ENCODE data around the gene NR5A2.
"Not testable (repeated sequence)": the region's sequence is repeated elsewhere in the genome, so short reads cannot be mapped to it uniquely, and the experiment has no call there.

NR5A2 gene

DNA sequence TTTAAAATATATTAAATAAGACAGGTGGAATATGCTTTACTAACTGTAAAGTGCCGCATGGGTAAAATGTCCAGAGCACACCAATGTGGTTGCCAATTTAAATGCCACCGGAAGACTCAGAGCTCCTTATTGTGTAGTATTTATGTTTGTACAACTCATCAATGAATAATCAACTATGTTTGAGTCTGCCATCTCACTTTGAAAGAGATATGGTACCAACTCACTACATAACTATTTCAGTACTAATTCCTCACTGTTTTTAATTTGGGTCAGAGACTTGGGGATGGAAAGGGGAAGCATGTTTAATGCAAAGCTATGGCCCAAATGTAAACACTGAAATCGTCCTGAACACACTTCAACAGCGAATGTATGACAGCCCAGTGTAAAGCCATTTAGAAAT is 144.8 kb downstream of the NR5A2 start:
- DNase-seq: no peak

DNA sequence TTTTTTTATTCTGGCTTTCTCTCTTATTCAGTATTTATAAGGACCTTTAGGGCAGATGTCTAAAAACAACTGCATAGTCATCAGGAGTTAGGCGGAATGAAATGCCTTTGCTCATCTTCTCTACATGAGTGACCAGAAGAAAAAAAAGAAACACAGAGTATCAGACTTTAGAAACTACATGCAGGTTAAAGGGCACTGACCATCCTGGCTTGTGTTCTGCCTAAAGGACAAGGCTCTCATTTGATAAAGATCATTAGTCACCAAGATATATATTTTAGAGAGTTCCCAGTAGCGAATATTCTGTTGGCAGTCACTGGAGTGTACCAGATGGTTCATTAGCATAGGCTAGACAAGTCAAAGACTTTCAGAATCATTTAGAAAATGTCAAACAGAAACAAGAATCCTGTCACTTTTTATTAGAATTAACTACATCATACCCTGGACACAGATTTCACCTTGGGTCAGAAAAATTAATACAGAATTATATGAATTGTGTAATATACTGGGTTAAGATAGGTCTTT is 145.6 kb downstream of the NR5A2 start:
- DNase-seq: no peak

DNA sequence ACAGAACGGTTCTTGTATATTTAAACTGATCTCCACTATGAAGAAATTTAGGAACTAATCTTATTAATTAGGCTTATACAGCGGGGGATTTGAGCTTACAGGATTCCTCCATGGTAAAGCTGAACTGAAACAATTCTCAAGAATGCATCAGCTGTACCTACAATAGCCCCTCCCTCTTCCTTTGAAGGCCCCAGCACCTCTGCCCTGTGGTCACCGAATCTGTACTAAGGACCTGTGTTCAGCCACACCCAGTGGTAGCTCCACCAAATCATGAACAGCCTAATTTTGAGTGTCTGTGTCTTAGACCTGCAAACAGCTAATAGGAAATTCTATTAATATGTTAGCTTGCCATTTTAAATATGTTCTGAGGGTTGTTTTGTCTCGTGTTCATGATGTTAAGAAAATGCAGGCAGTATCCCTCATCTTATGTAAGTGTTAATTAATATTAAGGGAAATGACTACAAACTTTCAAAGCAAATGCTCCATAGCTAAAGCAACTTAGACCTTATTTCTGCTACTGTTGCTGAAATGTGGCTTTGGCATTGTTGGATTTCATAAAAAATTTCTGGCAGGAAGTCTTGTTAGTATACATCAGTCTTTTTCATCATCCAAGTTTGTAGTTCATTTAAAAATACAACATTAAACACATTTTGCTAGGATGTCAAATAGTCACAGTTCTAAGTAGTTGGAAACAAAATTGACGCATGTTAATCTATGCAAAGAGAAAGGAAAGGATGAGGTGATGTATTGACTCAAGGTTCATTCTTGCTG is 147.2 kb downstream of the NR5A2 start:
- no peak for DNase-seq

DNA sequence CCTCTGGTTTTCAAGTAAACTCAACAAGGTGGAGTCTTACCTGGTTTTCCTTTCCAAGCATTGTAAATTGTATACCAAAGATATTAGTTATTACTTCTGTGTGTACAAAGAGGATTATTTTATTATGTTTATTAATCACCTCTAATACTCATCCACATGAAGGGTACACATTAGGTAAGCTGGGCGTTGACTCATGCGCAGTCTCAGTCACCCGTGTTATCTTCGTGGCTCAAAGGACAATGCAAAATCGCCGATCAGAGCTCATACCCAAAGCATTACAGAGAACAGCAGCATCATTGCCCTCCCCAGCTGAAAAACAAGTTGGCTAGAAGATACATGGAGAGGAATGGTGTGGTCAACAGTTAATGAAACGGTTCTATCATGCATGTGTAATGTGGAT is 148.7 kb downstream of the NR5A2 start:
- DNase-seq: no peak

DNA sequence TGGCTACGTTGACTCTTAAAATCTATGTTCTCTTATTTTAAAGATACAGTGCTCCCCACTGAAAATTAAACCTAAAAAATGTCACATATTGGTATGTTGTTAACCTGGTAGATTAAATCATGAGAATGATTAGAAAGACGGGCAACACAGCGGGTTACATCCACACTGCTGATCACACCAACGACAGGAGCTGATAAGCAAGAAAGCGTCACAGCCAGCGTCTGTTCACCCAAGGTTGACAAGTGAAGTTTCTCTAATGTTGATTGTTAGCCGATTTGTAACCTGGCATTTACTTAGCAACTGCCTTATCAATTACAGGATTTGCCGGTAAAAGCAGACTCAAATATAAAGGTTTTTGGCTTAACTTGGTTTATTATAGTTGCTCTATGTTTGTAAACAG is 149.3 kb downstream of the NR5A2 start:
- DNase-seq: no peak

DNA sequence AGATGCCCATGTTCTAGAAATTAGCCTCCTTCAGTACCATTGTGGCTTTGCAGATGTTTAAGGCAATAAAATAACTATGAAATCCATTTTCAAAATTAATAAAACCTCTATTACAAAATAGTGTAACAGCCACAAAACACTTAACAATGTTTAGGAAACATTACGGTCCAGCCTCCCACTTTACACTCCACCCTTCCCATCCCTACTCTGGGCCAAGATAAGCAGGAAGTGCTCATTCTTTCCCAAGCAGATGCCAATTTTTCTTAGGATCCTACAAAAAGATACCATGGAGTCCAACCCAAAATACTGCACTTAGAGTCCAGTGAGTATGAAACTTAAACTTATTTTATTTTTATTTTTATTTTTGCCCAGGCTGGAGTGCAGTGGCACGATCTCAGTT is 150.8 kb downstream of the NR5A2 start:
- DNase-seq: no peak

DNA sequence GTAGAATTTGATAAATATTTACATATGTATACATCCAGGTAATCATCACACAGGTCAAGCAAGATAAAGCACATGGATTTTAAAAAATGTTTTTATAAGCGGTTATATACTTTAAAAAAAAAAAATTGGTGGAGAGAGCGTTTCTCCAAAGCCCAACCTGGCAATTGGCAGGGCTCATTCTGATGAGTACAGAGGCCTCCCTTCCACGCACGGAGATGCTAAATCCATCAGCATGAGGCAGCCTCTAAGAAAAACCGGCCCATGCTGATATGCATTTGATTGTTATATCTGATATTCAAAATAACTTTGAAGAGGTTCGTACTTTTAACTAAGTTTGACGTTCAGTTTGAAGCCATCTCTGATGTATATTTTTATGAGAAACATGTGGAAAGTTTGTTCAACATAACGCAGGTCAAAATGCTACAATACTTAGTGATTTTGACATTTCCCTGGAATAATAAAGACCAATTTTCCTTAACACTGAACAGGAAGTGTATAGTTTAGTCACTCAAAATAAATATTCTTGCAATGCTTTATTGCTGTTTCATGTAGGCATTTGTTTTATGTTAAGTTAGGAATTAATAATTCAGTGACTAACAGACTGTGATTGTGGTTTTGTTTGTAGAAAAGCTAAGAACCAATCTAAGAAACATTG is 151.7 kb downstream of the NR5A2 start:
- no peak for DNase-seq

DNA sequence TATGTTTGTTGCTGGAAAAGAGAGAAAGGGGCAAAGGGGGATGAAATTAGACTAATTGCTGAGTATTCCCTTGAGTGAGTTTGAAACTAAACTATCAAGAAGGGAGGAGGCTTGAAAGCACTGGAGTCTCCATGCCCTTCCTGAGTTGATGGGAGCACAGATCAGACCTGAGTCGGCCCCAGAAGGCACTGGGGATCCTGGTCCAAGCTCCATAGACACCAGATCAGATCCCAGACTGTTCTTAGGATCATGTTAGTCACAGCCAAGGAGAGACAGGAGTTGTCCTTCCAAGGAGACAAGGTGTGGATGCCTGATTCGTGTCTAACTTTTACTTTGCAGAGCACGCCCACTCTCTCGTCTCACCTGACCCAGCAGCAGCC is 152.3 kb downstream of the NR5A2 start:
- no peak for DNase-seq

DNA sequence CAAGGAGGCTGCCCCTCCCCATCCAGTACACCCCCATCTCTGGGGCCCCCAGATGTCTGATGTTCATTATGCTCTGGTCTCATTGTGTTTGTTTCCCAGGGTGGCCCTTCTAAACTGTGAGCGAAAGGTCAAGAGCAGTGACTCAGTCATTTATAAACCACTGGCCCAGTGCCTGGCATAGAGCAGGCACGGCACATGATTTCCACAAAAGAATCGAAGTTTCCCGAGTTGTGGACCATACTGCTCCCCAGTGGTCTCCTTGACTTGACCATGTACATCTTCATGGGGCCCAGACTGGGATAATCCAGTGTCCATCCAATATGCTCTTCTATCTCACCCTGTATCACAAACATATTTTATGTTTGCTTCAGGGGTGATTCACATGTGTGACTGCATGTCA is 153.3 kb downstream of the NR5A2 start:
- DNase-seq: no peak

DNA sequence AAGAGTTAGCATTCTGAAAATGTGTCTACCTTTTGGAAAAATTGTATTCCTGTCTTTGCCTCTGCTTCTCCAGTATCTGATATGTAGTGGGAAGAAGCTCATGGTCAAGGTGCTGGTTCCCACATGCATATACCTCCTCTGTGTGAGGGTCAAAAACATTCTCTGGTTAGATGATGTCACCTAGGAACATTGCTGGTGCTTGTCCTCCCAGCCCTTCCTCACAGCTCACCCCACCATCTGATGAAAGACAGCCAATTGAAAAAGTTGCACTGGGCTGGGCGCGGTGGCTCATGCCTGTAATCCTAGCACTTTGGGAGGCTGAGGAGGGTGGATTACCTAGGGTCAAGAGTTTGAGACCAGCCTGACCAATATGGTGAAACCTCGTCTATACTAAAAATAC is 154.4 kb downstream of the NR5A2 start:
- DNase-seq: no peak

DNA sequence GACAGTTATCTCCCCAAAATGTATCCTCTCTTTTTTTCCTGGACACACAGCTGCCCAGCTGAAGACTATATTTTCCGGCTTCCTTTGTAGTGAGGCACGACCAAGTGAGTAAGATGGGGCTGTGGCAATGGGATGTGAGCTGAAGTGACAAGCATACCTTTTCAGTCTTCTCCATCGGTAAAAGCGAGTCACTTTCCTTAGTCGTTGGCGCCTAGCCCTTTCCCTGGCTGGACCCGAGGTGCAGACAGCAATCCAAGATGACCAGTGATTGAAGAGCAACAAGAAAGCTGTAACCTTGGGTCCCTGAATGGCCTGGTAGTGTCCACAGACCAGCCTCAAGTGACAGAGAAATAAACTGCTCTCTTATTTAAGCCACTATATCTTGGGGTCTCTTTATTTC is 155.2 kb downstream of the NR5A2 start:
- DNase-seq: no peak

DNA sequence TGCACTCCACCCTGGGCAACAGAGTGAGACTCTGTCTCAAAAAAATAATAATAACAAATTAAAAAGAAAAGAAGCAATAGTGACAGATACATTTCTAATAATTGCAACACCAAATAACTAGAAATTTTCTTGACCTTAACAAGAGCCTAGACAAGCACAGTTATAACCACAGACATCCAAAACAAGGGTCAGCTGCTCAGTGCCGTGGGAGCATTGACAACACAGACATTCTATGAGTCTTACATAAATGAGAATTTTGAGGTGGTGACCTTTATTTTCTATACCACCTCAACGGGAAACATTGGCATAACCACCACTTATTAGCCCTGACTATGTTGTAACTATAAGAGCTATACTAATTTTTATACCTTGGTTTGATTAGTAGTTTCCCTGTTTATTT is 156.1 kb downstream of the NR5A2 start:
- no peak for DNase-seq

DNA sequence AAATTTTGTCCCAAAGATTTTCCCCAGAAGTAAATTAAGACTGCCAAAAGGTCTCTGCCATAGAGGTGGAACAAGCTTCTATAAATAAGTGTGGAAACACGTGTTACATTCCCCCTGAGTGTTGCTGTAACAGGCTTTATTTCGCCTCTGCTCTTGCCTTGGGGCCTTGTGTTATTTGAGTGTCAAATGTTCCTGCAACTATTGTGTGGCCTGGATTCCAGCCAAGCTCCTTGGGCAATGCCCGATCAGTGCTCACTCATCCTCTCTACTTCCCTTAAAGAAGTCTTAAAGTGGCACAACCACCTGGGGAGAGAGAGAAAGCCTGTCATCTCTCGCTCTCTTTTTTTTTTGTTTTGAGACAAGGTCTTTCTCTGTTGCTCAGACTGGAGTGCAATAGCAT is 156.7 kb downstream of the NR5A2 start:
- DNase-seq: peak; percentile 3

DNA sequence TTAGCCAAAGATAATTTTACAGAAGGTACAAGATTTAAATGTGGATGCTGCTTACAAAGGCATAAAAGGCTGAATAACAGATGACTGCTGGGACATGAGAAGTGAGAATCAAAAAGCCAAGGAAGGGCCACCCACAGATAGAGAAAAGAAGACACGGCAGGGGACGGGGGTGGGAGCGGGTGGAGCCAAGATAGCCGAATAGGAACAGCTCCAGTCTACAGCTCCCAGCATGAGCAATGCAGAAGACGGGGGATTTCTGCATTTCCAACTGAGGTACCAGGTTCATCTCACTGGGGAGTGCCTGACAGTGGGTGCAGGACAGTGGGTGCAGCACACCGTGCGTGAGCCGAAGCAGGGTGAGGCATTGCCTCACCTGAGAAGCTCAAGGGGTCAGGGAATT is 157.7 kb downstream of the NR5A2 start:
- not testable (repeated sequence) for DNase-seq

DNA sequence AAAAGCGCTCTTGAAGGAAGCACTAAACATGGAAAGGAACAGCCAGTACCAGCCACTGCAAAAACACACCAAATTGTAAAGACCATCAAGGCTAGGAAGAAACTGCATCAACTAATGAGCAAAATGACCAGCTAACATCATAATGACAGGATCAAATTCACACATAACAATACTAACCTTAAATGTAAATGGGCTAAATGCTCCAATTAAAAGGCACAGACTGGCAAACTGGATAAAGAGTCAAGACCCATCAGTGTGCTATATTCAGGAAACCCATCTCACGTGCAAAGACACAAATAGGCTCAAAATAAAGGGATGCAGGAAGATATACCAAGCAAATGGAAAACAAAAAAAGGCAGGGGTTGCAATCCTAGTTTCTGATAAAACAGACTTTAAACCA is 159.8 kb downstream of the NR5A2 start:
- DNase-seq: not testable (repeated sequence)

DNA sequence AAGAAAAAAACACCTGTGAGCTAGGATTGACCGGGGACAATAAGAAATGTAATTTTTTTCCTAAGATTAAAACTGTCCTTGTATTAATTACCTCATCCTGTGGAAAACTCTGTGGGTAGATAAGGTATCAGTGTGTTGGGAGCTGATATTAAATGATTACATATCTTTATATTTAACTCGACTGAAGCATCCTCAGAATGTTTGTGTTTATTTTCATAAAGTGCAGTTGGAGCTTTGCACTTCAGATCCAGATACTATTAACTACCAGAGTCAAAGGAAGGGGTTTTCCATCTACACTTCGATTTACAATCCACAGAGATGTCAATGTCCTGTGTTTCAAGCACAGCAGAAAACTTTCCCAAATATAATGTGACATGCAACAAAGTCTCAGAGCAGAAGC is 164.5 kb downstream of the NR5A2 start:
- no peak for DNase-seq

DNA sequence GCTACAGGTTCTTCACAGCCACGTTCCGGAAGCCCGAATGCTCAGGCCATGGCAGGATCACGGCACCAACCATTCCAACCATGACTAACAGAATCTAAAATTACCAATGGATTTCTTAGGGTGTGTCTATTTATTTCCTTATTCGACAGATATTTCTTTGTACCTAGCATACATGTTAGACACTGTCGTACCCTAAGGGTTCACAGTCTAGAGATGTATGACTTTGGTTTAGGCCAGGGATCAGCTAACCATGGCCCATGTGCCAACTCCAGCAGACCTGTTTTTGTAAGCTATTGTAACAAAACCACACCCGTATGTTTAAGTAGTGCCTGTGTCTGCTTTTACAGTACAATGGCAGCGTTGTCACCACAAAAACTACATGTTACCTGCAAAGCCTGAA is 167.0 kb downstream of the NR5A2 start:
- no peak for DNase-seq

DNA sequence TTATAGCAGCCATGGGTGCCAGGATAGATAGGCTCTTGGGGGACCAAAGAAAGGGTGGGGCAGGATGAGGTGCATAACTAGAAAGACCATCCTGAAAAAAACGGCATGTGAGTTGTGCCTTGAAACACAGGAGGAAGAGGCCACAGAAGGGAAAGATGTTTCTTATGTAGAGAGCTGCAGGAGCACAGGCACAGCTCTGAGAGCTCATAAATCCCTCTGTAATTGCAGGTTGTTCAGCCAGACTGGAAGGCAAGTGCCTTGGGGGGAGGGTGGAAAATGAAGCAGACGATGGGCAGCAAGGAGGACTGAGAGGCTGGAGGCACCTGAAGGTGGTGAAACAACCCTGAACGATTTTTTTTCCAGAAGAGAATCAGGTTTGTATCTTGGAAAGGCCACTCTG is 170.7 kb downstream of the NR5A2 start:
- DNase-seq: no peak

DNA sequence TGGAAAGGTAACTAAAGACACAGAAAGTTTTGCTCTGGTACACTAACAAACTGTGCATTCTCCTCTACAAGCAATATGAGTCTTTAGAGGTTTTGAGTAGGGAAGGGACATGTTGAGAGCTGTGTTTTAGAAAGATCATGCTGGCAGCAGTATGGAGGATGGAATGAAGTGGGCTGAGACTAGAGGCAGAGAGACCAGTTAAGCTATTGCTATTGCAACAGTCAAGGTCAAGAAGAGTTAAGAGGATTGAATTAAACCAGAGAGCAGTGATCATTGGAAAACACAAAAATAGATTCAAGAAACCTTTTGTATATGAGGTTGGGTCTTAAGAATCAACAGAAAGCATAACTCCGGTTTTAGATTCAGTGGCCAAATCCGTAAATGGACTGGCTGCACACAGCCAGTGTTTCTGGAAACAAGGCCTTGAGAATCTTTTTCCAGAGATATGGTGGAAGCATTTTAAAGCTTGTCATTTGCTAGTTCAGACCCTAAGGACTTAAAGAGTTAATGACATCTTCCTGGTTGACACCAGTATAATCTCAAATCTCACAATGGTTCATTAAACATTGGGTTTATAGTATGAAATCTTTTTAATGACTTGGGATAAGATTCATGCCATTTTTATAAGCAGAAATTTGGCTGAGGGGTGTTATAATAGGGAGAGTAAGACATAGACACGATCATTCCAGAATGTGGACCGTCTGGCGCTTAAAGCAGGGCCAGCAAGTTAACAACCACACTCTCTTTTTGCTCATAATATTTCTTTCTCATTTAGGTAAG is 177.9 kb downstream of the NR5A2 start:
- DNase-seq: no peak

DNA sequence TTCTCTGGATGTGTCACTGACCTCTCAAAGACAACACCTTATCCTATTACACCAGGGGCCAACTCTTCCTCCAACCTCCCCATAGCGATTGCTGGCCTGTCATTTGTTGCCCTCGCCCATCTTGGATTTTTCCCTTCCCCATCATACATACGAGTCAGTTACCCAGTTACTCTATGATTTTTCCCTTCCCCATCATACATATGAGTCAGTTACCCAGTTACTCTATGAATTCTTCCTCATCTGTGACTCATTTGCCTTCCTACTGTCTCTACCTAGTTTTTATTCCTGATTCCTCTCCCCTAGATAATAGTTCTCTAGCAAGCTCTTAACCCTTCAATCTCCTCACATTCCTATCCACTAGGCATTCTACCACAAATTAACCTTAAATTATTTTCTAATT is 178.8 kb downstream of the NR5A2 start:
- no peak for DNase-seq

DNA sequence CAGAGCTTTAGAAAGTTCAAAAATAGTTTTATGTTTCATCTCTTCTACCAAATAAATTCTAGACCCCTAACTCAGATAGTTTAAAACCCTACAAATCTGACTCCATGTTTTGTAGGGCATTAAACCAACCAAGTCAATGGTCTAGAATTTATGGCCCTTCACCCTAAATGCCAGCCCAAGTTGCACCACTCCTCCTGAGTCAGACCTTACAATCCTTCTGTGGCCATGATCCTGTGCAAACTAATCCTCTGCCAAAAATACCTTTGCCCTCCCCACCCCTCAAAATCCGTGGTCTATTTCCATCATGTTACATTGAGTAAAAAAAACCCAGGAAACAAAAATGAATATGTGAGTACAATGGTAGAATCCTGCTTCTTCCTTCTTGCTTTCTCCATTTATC is 179.3 kb downstream of the NR5A2 start:
- no peak for DNase-seq

DNA sequence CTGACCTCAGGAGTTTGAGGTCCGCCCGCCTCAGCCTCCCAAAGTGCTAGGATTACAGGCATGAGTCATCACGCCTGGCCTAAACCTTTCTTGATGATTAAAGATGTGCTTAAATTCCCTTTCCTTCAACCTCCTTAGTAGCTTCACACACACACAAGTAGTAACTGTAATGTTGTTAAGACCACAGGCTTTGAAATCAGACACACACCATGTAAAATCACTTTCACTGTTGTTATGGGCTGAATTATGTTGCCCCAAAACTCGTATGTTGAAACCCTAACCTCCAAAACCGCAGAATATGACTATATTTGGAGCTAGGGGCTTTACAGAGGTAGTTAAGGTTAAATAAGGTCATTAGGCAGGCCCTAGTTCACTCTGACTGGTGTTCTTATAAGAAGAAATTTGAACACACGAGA is 180.2 kb downstream of the NR5A2 start:
- DNase-seq: no peak

DNA sequence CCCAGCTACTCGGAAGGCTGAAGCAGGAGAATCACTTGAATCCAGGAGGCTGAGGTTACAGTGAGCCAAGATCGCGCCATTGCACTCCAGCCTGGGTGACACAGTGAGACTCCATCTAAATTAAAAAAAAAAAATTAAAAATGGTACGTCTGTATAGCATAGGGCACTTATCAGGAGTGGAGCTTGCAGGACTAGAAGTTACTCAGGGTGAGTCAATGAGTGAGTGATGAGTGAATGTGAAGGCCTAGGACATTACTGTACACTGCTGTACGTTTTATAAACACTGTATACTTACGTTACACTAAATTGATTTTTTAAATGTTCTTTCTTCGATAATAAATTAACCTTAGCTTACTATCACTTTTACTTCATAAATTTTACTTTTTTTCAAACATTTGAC is 183.6 kb downstream of the NR5A2 start:
- DNase-seq: no peak

DNA sequence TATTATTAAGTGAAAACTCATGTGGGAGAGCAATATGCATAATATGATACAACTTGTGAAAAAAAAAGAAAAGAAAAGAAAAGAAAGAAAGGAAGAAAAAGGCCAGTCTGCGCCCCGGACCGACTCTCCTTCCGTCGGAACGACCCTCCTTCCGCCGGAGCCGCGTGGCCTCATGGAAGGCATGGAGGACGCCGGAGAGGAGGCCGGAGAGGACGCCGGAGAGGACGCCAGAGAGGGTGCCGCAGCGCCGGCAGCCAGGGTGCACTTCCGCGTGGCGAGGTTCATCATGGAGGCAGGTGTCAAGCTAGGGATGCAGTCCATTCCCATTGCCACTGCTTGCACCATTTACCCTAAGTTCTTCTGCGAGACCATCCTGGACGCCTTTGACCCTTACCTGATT is 185.9 kb downstream of the NR5A2 start:
- no peak for DNase-seq
